ENCODE results near the gene TM4SF20. TPM values are rescaled to one million over a fixed set of nuclear protein-coding genes. Genes with fewer than 3 reads are reported as not detected.

Gene TM4SF20
- polyA plus RNA-seq, 1 donor (not counting 4 experiments of a cell fraction or from before 2014, with no cell fraction given), result not detected

DNA sequence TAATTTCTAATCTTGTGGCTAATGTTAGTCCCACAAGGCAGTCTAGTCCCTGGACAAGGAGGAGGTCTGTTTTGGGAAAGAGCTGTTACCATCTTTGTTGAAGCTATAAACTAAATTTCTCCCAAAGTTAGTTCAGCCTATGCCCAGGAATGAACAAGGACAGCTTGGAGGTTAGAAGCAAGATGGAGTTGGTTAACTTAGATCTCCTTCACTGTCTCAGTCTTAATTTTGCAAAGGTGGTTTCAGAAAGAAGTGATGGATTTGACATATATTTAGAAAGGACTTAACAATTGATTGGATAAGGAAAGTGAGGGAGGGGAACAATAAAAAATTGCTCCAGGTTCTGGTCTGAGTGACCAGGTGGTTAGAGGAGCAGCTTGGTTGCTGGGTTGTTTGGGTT lies 23.2 kb upstream of the TM4SF20 start:
- no peak overlapping the region for H3K27ac ChIP-seq (ENCODE audit: control insufficient read depth, insufficient read depth, low read length)
- dilution Hi-C loops (cut with MboI; ENCODE audit: extremely low pct_ligation_motif_present, low sequenced_read_pairs), result no loop called here

DNA sequence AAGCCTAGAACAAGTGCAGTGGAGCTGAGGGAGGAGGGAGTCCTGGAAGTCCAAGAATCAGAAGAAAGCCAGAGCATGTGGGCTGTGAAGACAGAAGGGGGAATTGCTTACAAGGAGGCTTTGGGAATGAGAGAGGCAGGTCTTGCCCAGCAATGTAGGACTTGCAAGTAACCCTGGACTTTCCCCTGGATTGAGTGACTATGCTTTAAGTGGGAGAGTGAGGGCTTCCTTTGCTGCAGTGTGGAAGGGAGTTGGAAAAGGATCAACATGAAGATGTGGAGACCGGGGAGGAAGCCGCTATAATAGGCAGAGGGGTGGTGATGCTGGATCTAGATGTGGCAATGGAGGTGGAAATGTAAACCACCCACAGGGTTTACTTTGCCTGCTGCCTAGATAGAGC lies 22.4 kb upstream of the TM4SF20 start:
- Histone ChIP-seq H3K79me2 (ENCODE audit: control insufficient read depth, insufficient read depth, low read length) (no peaks in the 10 kb centered on the region), H3K27me3 (ENCODE audit: control insufficient read depth, extremely low read depth, insufficient read depth, low read length) (no peaks in the 10 kb centered on the region), H2AFZ (ENCODE audit: control insufficient read depth, low read length) (no peak overlapping the region), H3K9me3 (ENCODE audit: control insufficient read depth, low read depth, low read length) (no peaks in the 10 kb centered on the region), H3K27ac (ENCODE audit: control insufficient read depth, insufficient read depth, low read length) (no peak overlapping the region), H4K20me1 (ENCODE audit: control insufficient read depth, extremely low read depth, insufficient read depth, low read length) (no peaks in the 10 kb centered on the region), H3K4me3 (ENCODE audit: control insufficient read depth in 2 of 3, extremely low read depth in 1 of 3, insufficient read depth in 2 of 3, low read depth in 1 of 3, low read length in 3 of 3) (no peak overlapping the region), H3K4me1 (ENCODE audit: control insufficient read depth, extremely low read depth, insufficient read depth, low read length) (peaks cover 13% of the 10 kb centered on the region), H3K9me1 (ENCODE audit: control insufficient read depth, extremely low read depth, insufficient read depth, low read length) (no peaks in the 10 kb centered on the region), H3K9ac (ENCODE audit: control insufficient read depth, extremely low read depth, insufficient read depth, low read length) (no peak overlapping the region), H3K4me2 (ENCODE audit: control insufficient read depth, extremely low read depth, insufficient read depth, low read depth, low read length) (no peak overlapping the region), H3K36me3 (ENCODE audit: control insufficient read depth in 2 of 2, extremely low read depth in 1 of 2, insufficient read depth in 2 of 2, low read length in 2 of 2) (no peaks in the 10 kb centered on the region)
- no peak for DNase-seq (ENCODE audit: low read depth, low spot score)
- no peak for TF ChIP-seq EZH2 (IDR thresholded peaks at IDR 0.05; ENCODE audit: low read length)
- no peak for TF ChIP-seq CTCF (optimal IDR thresholded peaks at IDR 0.05 in 1 of 3, IDR thresholded peaks at IDR 0.05 in 1 of 3, conservative IDR thresholded peaks at IDR 0.05 in 1 of 3; ENCODE audit: extremely low read depth in 1 of 3, insufficient read depth in 2 of 3, low read length in 3 of 3)
- FAIRE-seq, result no peak
- dilution Hi-C loops (cut with MboI; ENCODE audit: extremely low pct_ligation_motif_present, low sequenced_read_pairs), result no loop called here

More for the DNA sequence above, 23.2 kb upstream of the TM4SF20 start:
- FAIRE-seq, result no peak
- H2AFZ ChIP-seq (ENCODE audit: control insufficient read depth, low read length), result no peak overlapping the region
- no peaks in the 10 kb centered on the region for H3K79me2 ChIP-seq (ENCODE audit: control insufficient read depth, insufficient read depth, low read length)
- H3K4me3 ChIP-seq (ENCODE audit: control insufficient read depth in 2 of 3, extremely low read depth in 1 of 3, insufficient read depth in 2 of 3, low read depth in 1 of 3, low read length in 3 of 3), result no peak overlapping the region
- no peaks in the 10 kb centered on the region for H3K9me1 ChIP-seq (ENCODE audit: control insufficient read depth, extremely low read depth, insufficient read depth, low read length)
- H3K36me3 ChIP-seq (ENCODE audit: control insufficient read depth in 2 of 2, extremely low read depth in 1 of 2, insufficient read depth in 2 of 2, low read length in 2 of 2), result no peaks in the 10 kb centered on the region
- DNase-seq (ENCODE audit: low read depth, low spot score), result no peak
- H3K4me2 ChIP-seq (ENCODE audit: control insufficient read depth, extremely low read depth, insufficient read depth, low read depth, low read length), result no peak overlapping the region
- TF ChIP-seq CTCF (optimal IDR thresholded peaks at IDR 0.05 in 1 of 3, IDR thresholded peaks at IDR 0.05 in 1 of 3, conservative IDR thresholded peaks at IDR 0.05 in 1 of 3; ENCODE audit: extremely low read depth in 1 of 3, insufficient read depth in 2 of 3, low read length in 3 of 3), result no peak
- no peak for TF ChIP-seq EZH2 (IDR thresholded peaks at IDR 0.05; ENCODE audit: low read length)
- no peaks in the 10 kb centered on the region for H3K9me3 ChIP-seq (ENCODE audit: control insufficient read depth, low read depth, low read length)
- H3K4me1 ChIP-seq (ENCODE audit: control insufficient read depth, extremely low read depth, insufficient read depth, low read length), result peaks cover 17% of the 10 kb centered on the region
- H3K9ac ChIP-seq (ENCODE audit: control insufficient read depth, extremely low read depth, insufficient read depth, low read length), result no peak overlapping the region
- no peaks in the 10 kb centered on the region for H4K20me1 ChIP-seq (ENCODE audit: control insufficient read depth, extremely low read depth, insufficient read depth, low read length)
- H3K27me3 ChIP-seq (ENCODE audit: control insufficient read depth, extremely low read depth, insufficient read depth, low read length), result no peaks in the 10 kb centered on the region

Data from keratinocyte (primary cell).